SU-DHL-6 (cell line): ENCODE data around the gene MAST4.

Experiments
- H2AFZ ChIP-seq: fragments of 200-600 bp; sonication (generic); 2 replicates; pipeline ENCODE4 v1.6.1; 2014; ENCODE audit warnings: low read depth, mild to moderate bottlenecking, moderate library complexity, mixed read lengths, antibody characterized with exemption, low read length; ENCODE audit not compliant: severe bottlenecking
- H3F3A ChIP-seq: fragments of 200-600 bp; shearing (Covaris generic); 2 replicates; pipeline ENCODE4 v1.6.0; 2016; ENCODE audit warnings: antibody characterized with exemption, mild to moderate bottlenecking; ENCODE audit not compliant: insufficient read depth
- H3K27ac ChIP-seq: fragments of 200-600 bp; sonication (generic); 2 replicates; pipeline ENCODE4 v1.5.1; 2016; ENCODE audit warnings: low read depth, mild to moderate bottlenecking, low read length, moderate library complexity, mixed read lengths
- H3K27me3 ChIP-seq: fragments of 200-600 bp; sonication (generic), shearing (Covaris generic); 2 replicates; pipeline ENCODE4 v1.6.0; 2014; ENCODE audit warnings: mild to moderate bottlenecking, low read length
- H3K36me3 ChIP-seq: fragments of 200-600 bp; sonication (generic); 2 replicates; pipeline ENCODE4 v1.6.1; 2014; ENCODE audit warnings: mild to moderate bottlenecking, low read length, mixed read lengths
- H3K4me2 ChIP-seq: fragments of 300-600, 200-600 bp; shearing (Covaris generic), sonication (generic); 2 replicates; pipeline ENCODE4 v1.6.0; 2014; ENCODE audit warnings: low read length, low read depth, mild to moderate bottlenecking; ENCODE audit not compliant: poor library complexity, severe bottlenecking
- H3K4me3 ChIP-seq: fragments of 200-600 bp; sonication (generic); 2 replicates; pipeline ENCODE4 v1.5.1; 2014; ENCODE audit warnings: antibody characterized with exemption, low read length, mild to moderate bottlenecking, mixed read lengths; ENCODE audit not compliant: insufficient read depth, poor library complexity, severe bottlenecking
- H3K79me2 ChIP-seq: fragments of 200-600 bp; sonication (generic); 2 replicates; pipeline ENCODE4 v1.6.1; 2014; ENCODE audit warnings: mild to moderate bottlenecking, low read length, moderate library complexity; ENCODE audit not compliant: insufficient read depth
- H3K9ac ChIP-seq: fragments of 200-600 bp; sonication (generic); 2 replicates; pipeline ENCODE4 v1.7.0; 2014; ENCODE audit warnings: mild to moderate bottlenecking, low read length
- H3K9me2 ChIP-seq: fragments of 200-600 bp; sonication (generic); replicated peaks from 2 replicates; pipeline ENCODE4 v1.6.1; 2014; ENCODE audit warnings: low read length; ENCODE audit not compliant: insufficient read depth
- H3K9me3 ChIP-seq: fragments of 200-600 bp; sonication (generic); 2 replicates; pipeline ENCODE4 v1.6.1; 2014; ENCODE audit warnings: low read length, mixed read lengths; ENCODE audit not compliant: insufficient read depth
- H4K20me1 ChIP-seq: fragments of 200-600 bp; sonication (generic); 2 replicates; pipeline ENCODE4 v1.6.1; 2014; ENCODE audit warnings: low read depth, mild to moderate bottlenecking, antibody characterized with exemption, low read length, moderate library complexity, mixed read lengths
- EZH2phosphoT487 ChIP-seq: fragments of 200-600 bp; sonication (generic), shearing (Covaris generic); conservative IDR thresholded peaks from 2 replicates; pipeline ENCODE4 v1.6.1; 2018; ENCODE audit warnings: mild to moderate bottlenecking, antibody characterized with exemption, low read length, moderate library complexity, mixed read lengths
- TF ChIP-seq, protein P1 (sequence below): fragments of 200-600 bp; sonication (generic); IDR thresholded peaks from one replicate; pipeline ENCODE4 v1.5.1; 2017; ENCODE audit warnings: antibody characterized with exemption, mild to moderate bottlenecking, low read length, moderate library complexity; ENCODE audit not compliant: insufficient read depth, poor library complexity, severe bottlenecking

The MAST4 gene

DNA sequence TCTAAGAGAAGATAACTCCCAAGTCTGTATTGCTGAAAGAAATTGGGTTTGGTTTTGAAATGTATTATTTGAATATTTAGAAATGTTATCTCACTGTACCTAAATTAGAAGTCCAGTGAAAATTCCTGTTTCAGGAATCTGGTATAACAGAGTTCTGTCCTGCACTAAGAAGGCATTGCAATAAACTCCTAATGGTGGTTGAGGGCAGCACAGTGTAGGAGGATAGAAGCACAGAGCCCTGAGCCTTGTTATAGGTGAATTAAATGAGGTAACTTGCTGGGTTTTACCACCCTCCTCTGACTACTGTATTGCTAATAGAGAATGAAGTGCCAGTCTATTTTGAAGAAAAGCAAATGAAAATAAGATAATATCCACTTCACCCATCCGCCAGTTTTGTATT, 457.0 kb downstream of the MAST4 start:
- H3K9me3 ChIP-seq: no peaks in the 10 kb centered on the region
- no peak overlapping the region for H3K4me2 ChIP-seq
- no peak overlapping the region for H3K9ac ChIP-seq
- no peak for TF ChIP-seq EZH2phosphoT487
- TF ChIP-seq, protein P1, sequence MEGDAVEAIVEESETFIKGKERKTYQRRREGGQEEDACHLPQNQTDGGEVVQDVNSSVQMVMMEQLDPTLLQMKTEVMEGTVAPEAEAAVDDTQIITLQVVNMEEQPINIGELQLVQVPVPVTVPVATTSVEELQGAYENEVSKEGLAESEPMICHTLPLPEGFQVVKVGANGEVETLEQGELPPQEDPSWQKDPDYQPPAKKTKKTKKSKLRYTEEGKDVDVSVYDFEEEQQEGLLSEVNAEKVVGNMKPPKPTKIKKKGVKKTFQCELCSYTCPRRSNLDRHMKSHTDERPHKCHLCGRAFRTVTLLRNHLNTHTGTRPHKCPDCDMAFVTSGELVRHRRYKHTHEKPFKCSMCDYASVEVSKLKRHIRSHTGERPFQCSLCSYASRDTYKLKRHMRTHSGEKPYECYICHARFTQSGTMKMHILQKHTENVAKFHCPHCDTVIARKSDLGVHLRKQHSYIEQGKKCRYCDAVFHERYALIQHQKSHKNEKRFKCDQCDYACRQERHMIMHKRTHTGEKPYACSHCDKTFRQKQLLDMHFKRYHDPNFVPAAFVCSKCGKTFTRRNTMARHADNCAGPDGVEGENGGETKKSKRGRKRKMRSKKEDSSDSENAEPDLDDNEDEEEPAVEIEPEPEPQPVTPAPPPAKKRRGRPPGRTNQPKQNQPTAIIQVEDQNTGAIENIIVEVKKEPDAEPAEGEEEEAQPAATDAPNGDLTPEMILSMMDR: no peak
- H2AFZ ChIP-seq: no peak overlapping the region
- no peaks in the 10 kb centered on the region for H4K20me1 ChIP-seq
- H3K36me3 ChIP-seq: no peaks in the 10 kb centered on the region
- H3K27ac ChIP-seq: no peak overlapping the region
- H3K27me3 ChIP-seq: no peaks in the 10 kb centered on the region
- no peak overlapping the region for H3K4me3 ChIP-seq
- H3K9me2 ChIP-seq: no peaks in the 10 kb centered on the region
- no peaks in the 10 kb centered on the region for H3F3A ChIP-seq
- no peaks in the 10 kb centered on the region for H3K79me2 ChIP-seq

DNA sequence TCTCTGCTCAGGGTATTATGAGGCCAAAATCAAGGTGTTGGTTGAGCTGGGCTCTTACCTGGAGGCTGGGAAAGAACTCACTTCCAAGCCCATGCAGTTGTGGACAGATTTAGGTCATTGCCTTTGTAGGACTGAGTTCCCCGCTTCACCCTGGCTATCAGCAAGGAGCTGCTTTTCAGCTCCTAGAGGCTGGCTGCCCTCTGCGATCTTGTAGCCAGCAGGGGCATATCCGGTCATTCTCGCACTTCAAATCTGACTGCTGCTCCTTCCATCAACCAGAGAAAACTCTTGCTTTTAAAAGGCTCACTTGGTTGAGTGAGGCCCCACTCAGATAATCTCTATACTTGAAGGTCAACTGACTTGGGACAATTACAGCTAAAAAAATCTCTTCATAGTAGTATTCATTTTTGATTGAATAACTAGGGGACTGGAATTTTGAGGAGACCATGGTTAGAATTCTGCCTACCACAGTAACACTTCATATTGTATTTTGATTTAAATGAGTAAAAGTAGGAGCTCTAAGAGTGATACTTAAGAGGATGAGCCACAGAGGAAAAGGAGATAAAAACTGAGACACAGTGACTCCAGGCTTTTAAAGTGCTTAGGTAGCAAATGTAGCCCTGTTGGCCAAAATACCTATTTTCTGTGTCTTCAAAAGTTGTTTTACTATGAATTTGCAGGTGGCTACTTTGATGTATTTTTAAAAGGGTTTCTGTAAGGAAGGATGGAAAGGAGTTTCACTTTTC, 463.0 kb downstream of the MAST4 start:
- Histone ChIP-seq H3K4me2 (no peak overlapping the region), H3K36me3 (no peaks in the 10 kb centered on the region), H3K27ac (no peak overlapping the region), H3K27me3 (no peaks in the 10 kb centered on the region), H3K4me3 (no peak overlapping the region), H3K79me2 (no peaks in the 10 kb centered on the region), H2AFZ (no peak overlapping the region), H4K20me1 (no peaks in the 10 kb centered on the region), H3K9me3 (no peaks in the 10 kb centered on the region), H3K9me2 (no peaks in the 10 kb centered on the region), H3F3A (no peaks in the 10 kb centered on the region), H3K9ac (no peak overlapping the region)
- TF ChIP-seq, protein P1: no peak
- no peak for TF ChIP-seq EZH2phosphoT487

DNA sequence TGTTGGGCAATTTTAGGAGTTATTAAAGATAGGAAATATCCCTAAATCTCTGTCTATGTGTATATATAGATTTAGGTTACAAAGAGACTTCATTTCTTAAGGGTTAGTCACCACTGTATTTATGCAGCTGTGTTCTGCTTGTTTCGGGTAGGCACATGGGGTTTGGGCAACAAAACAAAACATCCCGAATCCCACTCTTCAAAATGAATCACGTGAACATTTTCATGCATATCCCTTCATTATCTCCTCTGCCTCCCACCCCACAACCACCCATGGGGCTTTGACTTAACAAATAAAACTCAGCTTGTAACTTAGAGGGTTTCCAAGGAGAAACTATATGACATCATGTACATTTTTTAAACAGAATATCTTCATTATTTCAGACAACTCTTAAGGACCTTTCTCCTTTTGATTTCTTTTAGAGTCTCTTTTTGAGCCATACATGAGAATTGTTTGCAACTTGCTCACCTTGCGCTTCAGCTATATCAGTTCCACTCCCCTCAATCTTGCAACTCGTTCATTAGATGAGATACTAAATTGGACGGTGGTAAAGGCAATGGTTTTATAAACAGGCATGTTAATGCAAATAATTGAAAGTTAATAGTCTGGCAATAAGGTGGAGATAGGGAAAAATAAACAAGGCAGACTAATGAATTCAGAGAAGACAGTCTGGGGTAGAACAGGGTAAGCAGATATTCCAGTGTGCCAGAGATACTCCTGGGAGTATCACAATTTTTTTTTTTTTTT, 463.7 kb downstream of the MAST4 start:
- Histone ChIP-seq H3K27ac (no peak overlapping the region), H3K4me3 (no peak overlapping the region)

More for the DNA sequence above, 463.7 kb downstream of the MAST4 start:
- Histone ChIP-seq H3K4me2 (no peak overlapping the region), H4K20me1 (no peaks in the 10 kb centered on the region), H3K27me3 (no peaks in the 10 kb centered on the region), H3K9me3 (no peaks in the 10 kb centered on the region), H3F3A (no peaks in the 10 kb centered on the region), H3K9ac (no peak overlapping the region), H3K79me2 (no peaks in the 10 kb centered on the region), H3K36me3 (no peaks in the 10 kb centered on the region), H2AFZ (no peak overlapping the region), H3K9me2 (no peaks in the 10 kb centered on the region)
- TF ChIP-seq EZH2phosphoT487: no peak
- TF ChIP-seq, protein P1: no peak
